H1 (cell line): ENCODE results near the gene MARCHF3. TPM values are rescaled to one million over a fixed set of nuclear protein-coding genes. Genes with fewer than 3 reads are reported as not detected.

Source experiments
- CTCF ChIA-PET: fragments of 300-600 bp; sonication (Branson Sonifier 250); formaldehyde crosslinking; loops from one replicate; lab custom pipeline; 2021; ENCODE audit not compliant: partially characterized antibody; lab: Charles Lee
- POLR2A ChIA-PET: fragments of 300-600 bp; sonication (Branson Sonifier 250); formaldehyde crosslinking; loops from one replicate; lab custom pipeline; 2021; ENCODE audit warnings: inconsistent platforms; ENCODE audit not compliant: partially characterized antibody; lab: Charles Lee
- DNase-seq, 2 experiments: peaks; one replicate each; pipeline versions ENCODE4 v3.0.0 to v3.0.0-alpha.2; 2010 to 2022; ENCODE audit warnings: low spot score in 2 of 2, low read depth in 1 of 2, mixed read lengths in 1 of 2
- FAIRE-seq: peaks from 2 replicates; lab custom pipeline; 2011; peaks lifted over from hg19 to GRCh38; lab: Jason Lieb, UNC
- H2AFZ ChIP-seq: 2 replicates; pipeline ENCODE4 v1.8.1; 2012; ENCODE audit warnings: low read length, inconsistent platforms
- H2AK5ac ChIP-seq: 2 replicates; pipeline ENCODE4 v1.6.1; 2013; ENCODE audit warnings: low read depth, low read length
- H2BK120ac ChIP-seq: replicated peaks from 2 replicates; pipeline ENCODE3; 2013; ENCODE audit warnings: low read depth, low read length, inconsistent platforms
- H2BK12ac ChIP-seq: 2 replicates; pipeline ENCODE4 v1.6.1; 2013; ENCODE audit warnings: low read depth, low read length
- H2BK15ac ChIP-seq: 2 replicates; pipeline ENCODE4 v1.6.1; 2013; ENCODE audit warnings: low read length
- H2BK20ac ChIP-seq: 2 replicates; pipeline ENCODE4 v1.6.1; 2013; ENCODE audit warnings: low read length
- H2BK5ac ChIP-seq: 2 replicates; pipeline ENCODE4 v1.6.1; 2013; ENCODE audit warnings: low read depth, low read length
- H3K14ac ChIP-seq: 2 replicates; pipeline ENCODE4 v1.6.1; 2013; ENCODE audit warnings: inconsistent platforms; ENCODE audit not compliant: insufficient read length
- H3K18ac ChIP-seq: 2 replicates; pipeline ENCODE4 v1.6.1; 2013; ENCODE audit warnings: low read length; ENCODE audit errors: extremely low read depth
- H3K23ac ChIP-seq: 2 replicates; pipeline ENCODE4 v1.6.1; 2013; ENCODE audit warnings: inconsistent platforms; ENCODE audit not compliant: insufficient read length
- H3K23me2 ChIP-seq: 2 replicates; pipeline ENCODE4 v1.6.1; 2013; ENCODE audit warnings: low read depth, low read length
- H3K27ac ChIP-seq: 2 replicates; pipeline ENCODE4 v1.6.1; 2011; ENCODE audit warnings: low read depth, low read length, inconsistent platforms
- H3K27me3 ChIP-seq, 4 experiments: replicated peaks in 1 of 4; 1 replicate in 1 of 4; 2 replicates in 3 of 4; pipeline versions ENCODE4 v1.6.1 to v1.8.1; 2011 to 2013; ENCODE audit warnings: low read length in 3 of 4, mild to moderate bottlenecking in 3 of 4, inconsistent platforms in 2 of 4, mixed read lengths in 2 of 4, moderate library complexity in 1 of 4; ENCODE audit not compliant: control insufficient read depth in 3 of 4, insufficient read depth in 3 of 4; ENCODE audit errors: extremely low read depth in 1 of 4
- H3K36me3 ChIP-seq, 4 experiments: 2 replicates each; pipeline versions ENCODE4 v1.6.1 to v1.8.1; 2011 to 2013; ENCODE audit warnings: mild to moderate bottlenecking in 4 of 4, low read length in 3 of 4, moderate library complexity in 2 of 4, control low read depth in 1 of 4, inconsistent platforms in 1 of 4; ENCODE audit not compliant: insufficient read depth in 4 of 4, control insufficient read depth in 2 of 4
- H3K4ac ChIP-seq: replicated peaks from 2 replicates; pipeline ENCODE3; 2013; ENCODE audit warnings: low read length, low read depth, mixed read lengths, inconsistent platforms; ENCODE audit not compliant: insufficient read length
- H3K4me1 ChIP-seq, 4 experiments: replicated peaks in 1 of 4; 1 replicate in 1 of 4; 2 replicates in 3 of 4; pipeline versions ENCODE4 v1.6.1 to v1.8.1; 2011 to 2013; ENCODE audit warnings: low read length in 3 of 4, inconsistent platforms in 2 of 4, mixed read lengths in 1 of 4; ENCODE audit not compliant: insufficient read depth in 4 of 4, control insufficient read depth in 3 of 4
- H3K4me2 ChIP-seq, 2 experiments: 2 replicates each; pipeline versions ENCODE4 v1.6.1 to v1.8.1; 2011 to 2013; ENCODE audit warnings: low read depth in 2 of 2, low read length in 2 of 2, control low read depth in 1 of 2, inconsistent platforms in 1 of 2, mild to moderate bottlenecking in 1 of 2; ENCODE audit not compliant: insufficient read depth in 1 of 2
- H3K4me3 ChIP-seq, 4 experiments: fragments of 200-600, 300-600 bp in 1 of 4; sonication (generic), shearing (Covaris generic), sonication (Bioruptor Twin) in 1 of 4; 2 replicates each; pipeline versions ENCODE4 v1.5.1 to v1.8.1; 2011 to 2016; ENCODE audit warnings: low read length in 4 of 4, low read depth in 3 of 4, control low read depth in 2 of 4, inconsistent platforms in 2 of 4, mild to moderate bottlenecking in 2 of 4, mixed read lengths in 1 of 4, moderate library complexity in 1 of 4; ENCODE audit not compliant: insufficient read depth in 2 of 4; ENCODE audit errors: extremely low read depth in 1 of 4
- H3K56ac ChIP-seq: replicated peaks from 2 replicates; pipeline ENCODE3; 2013; ENCODE audit warnings: low read depth, mild to moderate bottlenecking, mixed read lengths, low read length, inconsistent platforms; ENCODE audit not compliant: insufficient read length
- H3K79me1 ChIP-seq: 2 replicates; pipeline ENCODE4 v1.6.1; 2013; ENCODE audit warnings: low read depth, low read length, control low read depth
- H3K79me2 ChIP-seq, 2 experiments: 2 replicates each; pipeline versions ENCODE4 v1.6.1 to v1.8.1; 2012 to 2013; ENCODE audit warnings: low read length in 2 of 2, mild to moderate bottlenecking in 2 of 2, inconsistent platforms in 1 of 2; ENCODE audit not compliant: insufficient read depth in 2 of 2, control insufficient read depth in 1 of 2
- H3K9ac ChIP-seq, 4 experiments: replicated peaks in 1 of 4; 1 replicate in 1 of 4; 2 replicates in 3 of 4; pipeline versions ENCODE4 v1.6.1 to v1.8.1; 2011 to 2013; ENCODE audit warnings: low read depth in 3 of 4, low read length in 3 of 4, control low read depth in 2 of 4, mild to moderate bottlenecking in 2 of 4, moderate library complexity in 2 of 4, inconsistent platforms in 1 of 4; ENCODE audit errors: extremely low read depth in 1 of 4
- H3K9me3 ChIP-seq, 2 experiments: 2 replicates each; pipeline versions ENCODE4 v1.6.1 to v1.8.1; 2012 to 2013; ENCODE audit warnings: mild to moderate bottlenecking in 2 of 2, moderate library complexity in 2 of 2, control low read depth in 1 of 2, inconsistent platforms in 1 of 2, low read depth in 1 of 2, low read length in 1 of 2, mixed read lengths in 1 of 2; ENCODE audit not compliant: insufficient read depth in 2 of 2
- H4K20me1 ChIP-seq, 2 experiments: replicated peaks in 1 of 2; 2 replicates each; pipeline versions ENCODE3 to v1.8.1; 2011 to 2013; ENCODE audit warnings: inconsistent platforms in 2 of 2, low read length in 2 of 2, mild to moderate bottlenecking in 1 of 2; ENCODE audit not compliant: insufficient read depth in 2 of 2, control insufficient read depth in 1 of 2
- H4K5ac ChIP-seq: 2 replicates; pipeline ENCODE4 v1.6.1; 2013; ENCODE audit warnings: low read length, low read depth, mixed read lengths, inconsistent platforms; ENCODE audit not compliant: insufficient read length
- H4K8ac ChIP-seq: 2 replicates; pipeline ENCODE4 v1.8.0; 2013; ENCODE audit warnings: mild to moderate bottlenecking, moderate library complexity, low read length, inconsistent platforms; ENCODE audit not compliant: insufficient read depth; ENCODE audit errors: extremely low read depth
- H4K91ac ChIP-seq: replicated peaks from 2 replicates; pipeline ENCODE3; 2013; ENCODE audit warnings: low read length, mixed read lengths, inconsistent platforms; ENCODE audit not compliant: insufficient read length
- EP300 ChIP-seq, 2 experiments: IDR thresholded peaks; 1 replicate in 1 of 2; 2 replicates in 1 of 2; pipeline ENCODE4 v1.6.1; 2011 to 2012; ENCODE audit warnings: low read depth in 2 of 2, low read length in 2 of 2, mild to moderate bottlenecking in 2 of 2, borderline replicate concordance in 1 of 2, inconsistent platforms in 1 of 2, moderate library complexity in 1 of 2
- KDM1A ChIP-seq: fragments of 200-600, 300-600 bp; sonication (generic); IDR thresholded peaks from 2 replicates; pipeline ENCODE4 v1.7.1; 2016; ENCODE audit warnings: mild to moderate bottlenecking, low read length, borderline replicate concordance
- NANOG ChIP-seq: IDR thresholded peaks from 2 replicates; pipeline ENCODE4 v1.6.1; 2011; ENCODE audit warnings: low read length, low read depth, mild to moderate bottlenecking, inconsistent platforms; ENCODE audit not compliant: insufficient read depth, poor library complexity, severe bottlenecking
- RBBP5 ChIP-seq: IDR thresholded peaks from 2 replicates; pipeline ENCODE4 v1.7.1; 2012; ENCODE audit warnings: low read depth, mild to moderate bottlenecking, inconsistent platforms, low read length, moderate library complexity, borderline replicate concordance
- SIN3A ChIP-seq, 2 experiments: IDR thresholded peaks in 1 of 2; conservative IDR thresholded peaks in 1 of 2; 2 replicates each; pipeline ENCODE4 v1.6.1; 2011 to 2012; ENCODE audit warnings: low read length in 2 of 2, improper control_type of control experiment in 1 of 2, low read depth in 1 of 2, mild to moderate bottlenecking in 1 of 2
- SUZ12 ChIP-seq: fragments of 200-600 bp; sonication (generic); IDR thresholded peaks from 2 replicates; pipeline ENCODE4 v1.6.1; 2012; ENCODE audit warnings: mild to moderate bottlenecking, inconsistent platforms, low read length, moderate library complexity, mixed read lengths
- TAF7 ChIP-seq: optimal IDR thresholded peaks from 2 replicates; pipeline ENCODE3; 2011; ENCODE audit warnings: low read depth, mild to moderate bottlenecking, inconsistent platforms, low read length, moderate library complexity, borderline replicate concordance
- TBP ChIP-seq: IDR thresholded peaks from 2 replicates; pipeline ENCODE4 v1.6.1; 2011; ENCODE audit warnings: low read depth, low read length, improper control_type of control experiment
- USF2 ChIP-seq: IDR thresholded peaks from 2 replicates; pipeline ENCODE4 v1.6.1; 2011; ENCODE audit warnings: low read length, improper control_type of control experiment
- ZNF274 ChIP-seq: IDR thresholded peaks from 2 replicates; pipeline ENCODE4 v1.7.0; 2012; ENCODE audit warnings: low read length, borderline replicate concordance; ENCODE audit errors: extremely low read depth
- WGBS, 2 experiments: shearing (Covaris generic) in 1 of 2; methylation state at CpG; one replicate each; pipeline versions ENCODE4 v1.1.6 to v1.1.7; 2013 to 2015; ENCODE audit warnings: low lambda C conversion rate in 2 of 2, mixed read lengths in 2 of 2, inconsistent platforms in 1 of 2, low coverage in 1 of 2, missing lambda C conversion rate in 1 of 2; ENCODE audit not compliant: insufficient replicate concordance in 2 of 2, insufficient coverage in 1 of 2, insufficient read length in 1 of 2; ENCODE audit errors: extremely low coverage in 1 of 2, missing lambda C conversion rate in 1 of 2; 5-methylcytosine and 5-hydroxymethylcytosine counted together
- polyA plus RNA-seq, 7 experiments: library from polyadenylated mRNA; depleted of rRNA in 3 of 7; stranded (reverse) in 5 of 7; unstranded in 2 of 7; fragments of >200 nt in 5 of 7; fragments of 200-250 nt in 2 of 7; gene quantifications; 1 replicate in 5 of 7; 2 replicates in 1 of 7; 4 replicates in 1 of 7; pipeline versions ENCODE4 v1.2.1 to v1.2.3, GENCODE V29; 2011 to 2013; ENCODE audit warnings: missing spikeins in 2 of 7, mixed read lengths in 2 of 7
- total RNA-seq: library from RNA; stranded (reverse); fragmentation: NEBNext Ultra II Directional; extraction: Animal tissue kit (Norgen Biotek cat#: 25700); gene quantifications from 2 replicates; pipeline ENCODE4 v1.2.1, GENCODE V29; 2021

MARCHF3 gene
- total and polyA plus RNA-seq, 2 of the 8 experiments (the other 6 are each of a cell fraction or from before 2014, with no cell fraction given): 12.0 to 16.9 TPM

DNA sequence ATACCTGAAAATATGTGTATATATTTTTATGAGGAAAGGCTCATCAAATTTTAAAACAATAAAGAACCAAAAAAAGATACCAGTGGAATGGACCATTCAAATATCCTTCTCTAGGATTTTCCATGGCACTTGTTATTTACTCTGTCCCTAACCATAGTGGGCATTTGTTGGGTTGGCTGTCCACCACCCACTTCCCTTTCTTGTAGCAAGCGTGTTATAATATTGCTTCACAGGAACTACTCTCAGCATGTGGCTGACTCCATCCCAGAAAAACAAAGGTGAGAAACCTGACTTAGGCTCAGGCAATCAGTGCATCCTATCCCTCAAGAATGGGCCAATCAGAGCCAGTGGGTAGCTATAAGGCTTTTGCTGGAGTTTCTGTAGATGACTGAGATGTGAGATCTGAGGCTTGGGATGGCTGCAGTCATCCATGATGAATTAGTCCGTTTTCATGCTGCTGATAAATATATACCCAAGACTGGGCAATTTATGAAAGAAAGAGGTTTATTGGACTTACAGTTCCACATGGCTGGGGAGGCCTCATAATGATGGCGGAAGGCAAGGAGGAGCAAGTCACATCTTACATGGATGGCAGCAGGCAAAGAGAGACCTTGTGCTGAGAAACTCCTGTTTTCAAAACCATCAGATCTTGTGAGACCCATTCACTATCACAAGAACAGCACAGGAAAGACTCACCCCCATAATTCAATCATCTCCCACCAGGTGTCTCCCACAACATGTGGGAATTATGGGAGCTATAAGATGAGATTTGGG is 25.7 kb upstream of the MARCHF3 start:
- Histone ChIP-seq H2BK5ac (no peak overlapping the region), H3K9ac (no peak overlapping the region), H3K36me3 (no peaks in the 10 kb centered on the region; a peak in 1 of 8 replicates), H3K23me2 (no peaks in the 10 kb centered on the region), H4K20me1 (no peaks in the 10 kb centered on the region), H3K18ac (no peak overlapping the region), H3K79me1 (no peaks in the 10 kb centered on the region), H3K9me3 (peaks cover 0 to 5% of the 10 kb centered on the region in 2 experiments; a peak in 1 of 4 replicates), H3K14ac (no peak overlapping the region), H2AFZ (no peak overlapping the region), H2AK5ac (no peak overlapping the region), H3K4me2 (no peak overlapping the region), H3K4ac (no peak overlapping the region), H4K8ac (no peak overlapping the region), H2BK20ac (no peak overlapping the region), H3K27me3 (no peaks in the 10 kb centered on the region), H4K5ac (no peak overlapping the region), H2BK120ac (no peak overlapping the region), H3K23ac (no peak overlapping the region), H2BK15ac (no peak overlapping the region), H3K4me3 (no peak overlapping the region), H3K4me1 (no peaks in the 10 kb centered on the region), H3K27ac (no peak overlapping the region), H3K56ac (no peak overlapping the region), H2BK12ac (no peak overlapping the region), H4K91ac (no peak overlapping the region), H3K79me2 (no peaks in the 10 kb centered on the region)
- ChIA-PET POLR2A (no interaction called here), CTCF (interaction anchor here (0.9 to 2.5 kb wide), 2 partner anchors 9 kb away, joined by 3 to 8 read pairs; no protein-coding TSS in a partner anchor)
- WGBS, 2 experiments: 88% methylated on average over 3 of the region's 3 CpGs; no CpG with 5 or more reads in 1 of the 2 experiments
- no peak for FAIRE-seq
- DNase-seq: no peak
- TF ChIP-seq NANOG (no peak), KDM1A (no peak), TBP (no peak), SUZ12 (no peak), ZNF274 (no peak), RBBP5 (no peak), TAF7 (no peak), SIN3A (conservative IDR thresholded peaks at IDR 0.05 in 1 of 2, IDR thresholded peaks at IDR 0.05 in 1 of 2; ENCODE audit: low read depth in 1 of 2, low read length in 2 of 2) (no peak), USF2 (no peak), EP300 (IDR thresholded peaks at IDR 0.05; ENCODE audit: borderline replicate concordance in 1 of 2, low read depth in 2 of 2, low read length in 2 of 2) (no peak)
